ENCODE data around the gene C10orf105.

- no peak for TF ChIP-seq POLR2AphosphoS5 (IDR thresholded peaks at IDR 0.05; ENCODE audit: borderline replicate concordance, low read depth, low read length)
- no peak for TF ChIP-seq EZH2 (IDR thresholded peaks at IDR 0.05)
These were observed 32.5 kb downstream of the C10orf105 start for GRCh38 chr10:71687077-71687476.

Data from SK-N-MC (cell line).